ENCODE measurements around the gene AOAH.
"Not testable (repeated sequence)": the region's sequence is repeated elsewhere in the genome, so short reads cannot be mapped to it uniquely, and the experiment has no call there.

The AOAH gene

GRCh38 chr7:36496576-36496975 lies 227.7 kb downstream of the AOAH start:
- no peak for DNase-seq (ENCODE audit: low read depth)
- Histone ChIP-seq H3K4me1 (ENCODE audit: control insufficient read depth, insufficient read depth, low read length) (no peaks in the 10 kb centered on the region), H3K36me3 (ENCODE audit: control insufficient read depth, insufficient read depth, low read length, severe bottlenecking) (no peaks in the 10 kb centered on the region), H3K4me3 (ENCODE audit: low read length) (no peak overlapping the region), H3K9me3 (ENCODE audit: control insufficient read depth, low read length) (peaks cover 7% of the 10 kb centered on the region), H3K27me3 (replicated peaks; ENCODE audit: control insufficient read depth, insufficient read depth, low read length) (peaks cover 4% of the 10 kb centered on the region), H3K9ac (ENCODE audit: low read length) (no peak overlapping the region)

GRCh38 chr7:36491317-36491716 lies 233.0 kb downstream of the AOAH start:
- Histone ChIP-seq H3K4me3 (ENCODE audit: low read length) (no peak overlapping the region), H3K9me3 (ENCODE audit: control insufficient read depth, low read length) (peaks cover 8% of the 10 kb centered on the region), H3K9ac (ENCODE audit: low read length) (no peak overlapping the region), H3K27me3 (replicated peaks; ENCODE audit: control insufficient read depth, insufficient read depth, low read length) (peaks cover 20% of the 10 kb centered on the region), H3K4me1 (ENCODE audit: control insufficient read depth, insufficient read depth, low read length) (no peaks in the 10 kb centered on the region), H3K36me3 (ENCODE audit: control insufficient read depth, insufficient read depth, low read length, severe bottlenecking) (no peaks in the 10 kb centered on the region)
- DNase-seq (ENCODE audit: low read depth): no peak

- Histone ChIP-seq H3K9me3 (ENCODE audit: control insufficient read depth, low read length) (peaks cover 8% of the 10 kb centered on the region), H3K9ac (ENCODE audit: low read length) (no peak overlapping the region), H3K27me3 (replicated peaks; ENCODE audit: control insufficient read depth, insufficient read depth, low read length) (peaks cover 26% of the 10 kb centered on the region), H3K4me1 (ENCODE audit: control insufficient read depth, insufficient read depth, low read length) (no peaks in the 10 kb centered on the region), H3K36me3 (ENCODE audit: control insufficient read depth, insufficient read depth, low read length, severe bottlenecking) (no peaks in the 10 kb centered on the region), H3K4me3 (ENCODE audit: low read length) (no peak overlapping the region)
- DNase-seq (ENCODE audit: low read depth): peak; percentile 6
Observed at GRCh38 chr7:36490419-36490830, 233.9 kb downstream of the AOAH start.

- H3K9me3 ChIP-seq (ENCODE audit: control insufficient read depth, low read length); H3K36me3 ChIP-seq (ENCODE audit: control insufficient read depth, insufficient read depth, low read length, severe bottlenecking); H3K4me1 ChIP-seq (ENCODE audit: control insufficient read depth, insufficient read depth, low read length); H3K9ac ChIP-seq (ENCODE audit: low read length); DNase-seq (ENCODE audit: low read depth); H3K4me3 ChIP-seq (ENCODE audit: low read length): not testable (repeated sequence)
- H3K27me3 ChIP-seq (replicated peaks; ENCODE audit: control insufficient read depth, insufficient read depth, low read length): peaks cover 33% of the 10 kb centered on the region
Observed at GRCh38 chr7:36488672-36489071, 235.6 kb downstream of the AOAH start.

GRCh38 chr7:36487756-36488336 lies 236.4 kb downstream of the AOAH start:
- no peak overlapping the region for H3K9ac ChIP-seq (ENCODE audit: low read length)
- no peaks in the 10 kb centered on the region for H3K4me1 ChIP-seq (ENCODE audit: control insufficient read depth, insufficient read depth, low read length)
- peak; percentile 82 for DNase-seq (ENCODE audit: low read depth)
- H3K9me3 ChIP-seq (ENCODE audit: control insufficient read depth, low read length): peaks cover 8% of the 10 kb centered on the region
- H3K4me3 ChIP-seq (ENCODE audit: low read length): no peak overlapping the region
- H3K36me3 ChIP-seq (ENCODE audit: control insufficient read depth, insufficient read depth, low read length, severe bottlenecking): no peaks in the 10 kb centered on the region
- peaks cover 39% of the 10 kb centered on the region for H3K27me3 ChIP-seq (replicated peaks; ENCODE audit: control insufficient read depth, insufficient read depth, low read length)

- H3K27me3 ChIP-seq (replicated peaks; ENCODE audit: control insufficient read depth, insufficient read depth, low read length): peaks cover 35% of the 10 kb centered on the region
- no peak overlapping the region for H3K9ac ChIP-seq (ENCODE audit: low read length)
- H3K4me1 ChIP-seq (ENCODE audit: control insufficient read depth, insufficient read depth, low read length): no peaks in the 10 kb centered on the region
- H3K4me3 ChIP-seq (ENCODE audit: low read length): no peak overlapping the region
- H3K9me3 ChIP-seq (ENCODE audit: control insufficient read depth, low read length): no peaks in the 10 kb centered on the region
- DNase-seq (ENCODE audit: low read depth): no peak
- no peaks in the 10 kb centered on the region for H3K36me3 ChIP-seq (ENCODE audit: control insufficient read depth, insufficient read depth, low read length, severe bottlenecking)
Observed at GRCh38 chr7:36486336-36486735, 238.0 kb downstream of the AOAH start.

GRCh38 chr7:36484265-36484664 lies 240.0 kb downstream of the AOAH start:
- Histone ChIP-seq H3K4me1 (ENCODE audit: control insufficient read depth, insufficient read depth, low read length) (no peaks in the 10 kb centered on the region), H3K9ac (ENCODE audit: low read length) (no peak overlapping the region), H3K9me3 (ENCODE audit: control insufficient read depth, low read length) (peaks cover 1% of the 10 kb centered on the region), H3K36me3 (ENCODE audit: control insufficient read depth, insufficient read depth, low read length, severe bottlenecking) (no peaks in the 10 kb centered on the region), H3K4me3 (ENCODE audit: low read length) (no peak overlapping the region), H3K27me3 (replicated peaks; ENCODE audit: control insufficient read depth, insufficient read depth, low read length) (peaks cover 21% of the 10 kb centered on the region)
- DNase-seq (ENCODE audit: low read depth): no peak

GRCh38 chr7:36483853-36484252 lies 240.4 kb downstream of the AOAH start:
- H3K36me3 ChIP-seq (ENCODE audit: control insufficient read depth, insufficient read depth, low read length, severe bottlenecking); H3K4me1 ChIP-seq (ENCODE audit: control insufficient read depth, insufficient read depth, low read length); H3K9ac ChIP-seq (ENCODE audit: low read length); DNase-seq (ENCODE audit: low read depth); H3K4me3 ChIP-seq (ENCODE audit: low read length); H3K9me3 ChIP-seq (ENCODE audit: control insufficient read depth, low read length): not testable (repeated sequence)
- H3K27me3 ChIP-seq (replicated peaks; ENCODE audit: control insufficient read depth, insufficient read depth, low read length): peaks cover 19% of the 10 kb centered on the region

GRCh38 chr7:36478745-36479144 lies 245.5 kb downstream of the AOAH start:
- H3K9me3 ChIP-seq (ENCODE audit: control insufficient read depth, low read length): peaks cover 4% of the 10 kb centered on the region
- no peak overlapping the region for H3K4me3 ChIP-seq (ENCODE audit: low read length)
- H3K4me1 ChIP-seq (ENCODE audit: control insufficient read depth, insufficient read depth, low read length): no peaks in the 10 kb centered on the region

GRCh38 chr7:36475381-36475780 lies 248.9 kb downstream of the AOAH start:
- H3K36me3 ChIP-seq (ENCODE audit: control insufficient read depth, insufficient read depth, low read length, severe bottlenecking): no peaks in the 10 kb centered on the region
- DNase-seq (ENCODE audit: low read depth): no peak
- no peaks in the 10 kb centered on the region for H3K4me1 ChIP-seq (ENCODE audit: control insufficient read depth, insufficient read depth, low read length)
- no peaks in the 10 kb centered on the region for H3K27me3 ChIP-seq (replicated peaks; ENCODE audit: control insufficient read depth, insufficient read depth, low read length)
- no peak overlapping the region for H3K4me3 ChIP-seq (ENCODE audit: low read length)
- peaks cover 4% of the 10 kb centered on the region for H3K9me3 ChIP-seq (ENCODE audit: control insufficient read depth, low read length)
- H3K9ac ChIP-seq (ENCODE audit: low read length): no peak overlapping the region

More at GRCh38 chr7:36478745-36479144, 245.5 kb downstream of the AOAH start:
- no peak for DNase-seq (ENCODE audit: low read depth)
- Histone ChIP-seq H3K9ac (ENCODE audit: low read length) (no peak overlapping the region), H3K27me3 (replicated peaks; ENCODE audit: control insufficient read depth, insufficient read depth, low read length) (peaks cover 6% of the 10 kb centered on the region), H3K36me3 (ENCODE audit: control insufficient read depth, insufficient read depth, low read length, severe bottlenecking) (no peaks in the 10 kb centered on the region)

- H3K9me3 ChIP-seq (ENCODE audit: control insufficient read depth, low read length): peaks cover 4% of the 10 kb centered on the region
- no peaks in the 10 kb centered on the region for H3K36me3 ChIP-seq (ENCODE audit: control insufficient read depth, insufficient read depth, low read length, severe bottlenecking)
- no peaks in the 10 kb centered on the region for H3K27me3 ChIP-seq (replicated peaks; ENCODE audit: control insufficient read depth, insufficient read depth, low read length)
- H3K4me1 ChIP-seq (ENCODE audit: control insufficient read depth, insufficient read depth, low read length): no peaks in the 10 kb centered on the region
- H3K9ac ChIP-seq (ENCODE audit: low read length): no peak overlapping the region
- DNase-seq (ENCODE audit: low read depth): no peak
- H3K4me3 ChIP-seq (ENCODE audit: low read length): no peak overlapping the region
Observed at GRCh38 chr7:36475011-36475342, 249.3 kb downstream of the AOAH start.

GRCh38 chr7:36474283-36475010 lies 249.8 kb downstream of the AOAH start:
- no peak for DNase-seq (ENCODE audit: low read depth)
- Histone ChIP-seq H3K36me3 (ENCODE audit: control insufficient read depth, insufficient read depth, low read length, severe bottlenecking) (no peaks in the 10 kb centered on the region), H3K9me3 (ENCODE audit: control insufficient read depth, low read length) (peaks cover 4% of the 10 kb centered on the region), H3K27me3 (replicated peaks; ENCODE audit: control insufficient read depth, insufficient read depth, low read length) (no peaks in the 10 kb centered on the region), H3K4me1 (ENCODE audit: control insufficient read depth, insufficient read depth, low read length) (no peaks in the 10 kb centered on the region), H3K9ac (ENCODE audit: low read length) (no peak overlapping the region), H3K4me3 (ENCODE audit: low read length) (no peak overlapping the region)

All from adipocyte (in vitro differentiated cells).